CD14-positive monocyte (primary cell): ENCODE data around the gene HBZ. TPM values are rescaled to one million over a fixed set of nuclear protein-coding genes. Genes with fewer than 3 reads are reported as not detected.

Experiments used
- DNase-seq, 3 donors: peaks; one replicate each; pipeline ENCODE4 v3.0.0-alpha.2; 2011 to 2022
- H2AFZ ChIP-seq: 2 replicates; pipeline ENCODE4 v1.6.0; 2012; ENCODE audit warnings: mild to moderate bottlenecking, low read depth, low read length, inconsistent platforms; ENCODE audit not compliant: insufficient read depth, poor library complexity, severe bottlenecking
- H3K27ac ChIP-seq, 2 donors: 1 replicate in 1 of 2; 2 replicates in 1 of 2; pipeline ENCODE4 v1.5.1; 2012 to 2013; ENCODE audit warnings: low read length in 2 of 2, control low read depth in 1 of 2, inconsistent platforms in 1 of 2, low read depth in 1 of 2, mild to moderate bottlenecking in 1 of 2
- H3K27me3 ChIP-seq, 2 donors: one replicate each; pipeline versions ENCODE4 v1.6.0 to v1.6.1; 2011 to 2013; ENCODE audit warnings: low read length in 2 of 2; ENCODE audit not compliant: control insufficient read depth in 2 of 2, insufficient read depth in 2 of 2
- H3K36me3 ChIP-seq, 2 donors: replicated peaks in 1 of 2; 1 replicate in 1 of 2; 2 replicates in 1 of 2; pipeline versions ENCODE4 v1.5.1 to v1.6.1; 2012 to 2013; ENCODE audit warnings: low read length in 2 of 2, control low read depth in 1 of 2, inconsistent platforms in 1 of 2, mild to moderate bottlenecking in 1 of 2; ENCODE audit not compliant: insufficient read depth in 2 of 2, control insufficient read depth in 1 of 2
- H3K4me1 ChIP-seq, 2 donors: 1 replicate in 1 of 2; 2 replicates in 1 of 2; pipeline versions ENCODE4 v1.5.1 to v1.6.1; 2012 to 2013; ENCODE audit warnings: low read length in 2 of 2, control low read depth in 1 of 2, inconsistent platforms in 1 of 2, mild to moderate bottlenecking in 1 of 2, moderate library complexity in 1 of 2; ENCODE audit not compliant: insufficient read depth in 2 of 2, control insufficient read depth in 1 of 2
- H3K4me2 ChIP-seq: replicated peaks from 2 replicates; pipeline ENCODE3; 2012; ENCODE audit warnings: low read length, moderate library complexity, mild to moderate bottlenecking; ENCODE audit not compliant: poor library complexity, severe bottlenecking; ENCODE audit errors: extremely low read depth
- H3K4me3 ChIP-seq, 3 experiments: fragments of 200-600 bp in 1 of 3; sonication (generic) in 1 of 3; replicated peaks in 1 of 3; 1 replicate in 2 of 3; 2 replicates in 1 of 3; pipeline ENCODE4 v1.5.1; 2011 to 2013; ENCODE audit warnings: low read length in 3 of 3, mild to moderate bottlenecking in 3 of 3, control low read depth in 2 of 3, low read depth in 2 of 3, inconsistent platforms in 1 of 3, moderate library complexity in 1 of 3
- H3K79me2 ChIP-seq: 2 replicates; pipeline ENCODE4 v1.6.0; 2012; ENCODE audit warnings: mild to moderate bottlenecking, control low read depth, inconsistent platforms, low read length, moderate library complexity; ENCODE audit not compliant: insufficient read depth
- H3K9ac ChIP-seq: 2 replicates; pipeline ENCODE4 v1.6.0; 2017; ENCODE audit warnings: low read length, mild to moderate bottlenecking; ENCODE audit not compliant: insufficient read depth, poor library complexity, severe bottlenecking
- H3K9me3 ChIP-seq, 2 donors: replicated peaks in 1 of 2; 1 replicate in 1 of 2; 2 replicates in 1 of 2; pipeline versions ENCODE4 v1.5.1 to v1.6.1; 2012 to 2013; ENCODE audit warnings: low read length in 2 of 2, control low read depth in 1 of 2; ENCODE audit not compliant: control insufficient read depth in 1 of 2, insufficient read depth in 1 of 2
- H4K20me1 ChIP-seq: 2 replicates; pipeline ENCODE4 v1.6.0; 2012; ENCODE audit warnings: mild to moderate bottlenecking, low read length, control low read depth, moderate library complexity; ENCODE audit not compliant: insufficient read depth
- H3K27ac Mint-ChIP-seq, 7 donors: one replicate each; pipeline ENCODE4 v1.8.0; 2020; ENCODE audit warnings: mild to moderate bottlenecking in 7 of 7, mixed read lengths in 7 of 7, moderate library complexity in 6 of 7, inconsistent platforms in 2 of 7
- H3K27me3 Mint-ChIP-seq, 3 donors: one replicate each; pipeline ENCODE4 v1.8.0; 2021 to 2022; ENCODE audit warnings: low read depth in 3 of 3, mild to moderate bottlenecking in 3 of 3, mixed read lengths in 3 of 3, moderate library complexity in 3 of 3, inconsistent platforms in 1 of 3
- H3K36me3 Mint-ChIP-seq, 2 donors: one replicate each; pipeline ENCODE4 v1.8.0; 2020; ENCODE audit warnings: mixed read lengths in 2 of 2, inconsistent platforms in 1 of 2, mild to moderate bottlenecking in 1 of 2
- H3K4me1 Mint-ChIP-seq: one replicate; pipeline ENCODE4 v1.8.0; 2020; ENCODE audit warnings: mild to moderate bottlenecking, mixed read lengths
- H3K4me3 Mint-ChIP-seq, 2 donors: one replicate each; pipeline ENCODE4 v1.8.0; 2020; ENCODE audit warnings: mild to moderate bottlenecking in 2 of 2, mixed read lengths in 2 of 2, moderate library complexity in 1 of 2
- H3K9me3 Mint-ChIP-seq, 7 donors: one replicate each; pipeline ENCODE4 v1.8.0; 2020 to 2022; ENCODE audit warnings: mixed read lengths in 7 of 7, mild to moderate bottlenecking in 6 of 7, moderate library complexity in 6 of 7, inconsistent platforms in 2 of 7
- WGBS: methylation state at CpG from one replicate; pipeline ENCODE4 v1.1.5; 2013; ENCODE audit warnings: missing lambda C conversion rate; ENCODE audit not compliant: insufficient coverage; 5-methylcytosine and 5-hydroxymethylcytosine counted together
- intact Hi-C, 2 donors: fragments of 100-400 bp; cut with micrococcal nuclease; formaldehyde crosslinking; loops; one replicate each; pipeline versions ENCODE4 v1.15.0 to v1.15.1; 2023
- polyA plus RNA-seq, 3 donors: library from polyadenylated mRNA; depleted of rRNA in 1 of 3; unstranded in 2 of 3; stranded (reverse) in 1 of 3; fragments of 300-500 nt in 2 of 3; fragments of >200 nt in 1 of 3; fragmentation: Illumina TruSeq in 2 of 3; gene quantifications; 1 replicate in 2 of 3; 2 replicates in 1 of 3; pipeline ENCODE4 v1.2.3, GENCODE V29; 2012 to 2021
- TF ChIP-seq, protein P1 (sequence below): fragments of 200-600 bp; IDR thresholded peaks from one replicate; pipeline ENCODE4 v1.8.0; 2022; ENCODE audit warnings: antibody characterized with exemption, mild to moderate bottlenecking

HBZ gene
- polyA plus RNA-seq, 3 donors: not detected

DNA sequence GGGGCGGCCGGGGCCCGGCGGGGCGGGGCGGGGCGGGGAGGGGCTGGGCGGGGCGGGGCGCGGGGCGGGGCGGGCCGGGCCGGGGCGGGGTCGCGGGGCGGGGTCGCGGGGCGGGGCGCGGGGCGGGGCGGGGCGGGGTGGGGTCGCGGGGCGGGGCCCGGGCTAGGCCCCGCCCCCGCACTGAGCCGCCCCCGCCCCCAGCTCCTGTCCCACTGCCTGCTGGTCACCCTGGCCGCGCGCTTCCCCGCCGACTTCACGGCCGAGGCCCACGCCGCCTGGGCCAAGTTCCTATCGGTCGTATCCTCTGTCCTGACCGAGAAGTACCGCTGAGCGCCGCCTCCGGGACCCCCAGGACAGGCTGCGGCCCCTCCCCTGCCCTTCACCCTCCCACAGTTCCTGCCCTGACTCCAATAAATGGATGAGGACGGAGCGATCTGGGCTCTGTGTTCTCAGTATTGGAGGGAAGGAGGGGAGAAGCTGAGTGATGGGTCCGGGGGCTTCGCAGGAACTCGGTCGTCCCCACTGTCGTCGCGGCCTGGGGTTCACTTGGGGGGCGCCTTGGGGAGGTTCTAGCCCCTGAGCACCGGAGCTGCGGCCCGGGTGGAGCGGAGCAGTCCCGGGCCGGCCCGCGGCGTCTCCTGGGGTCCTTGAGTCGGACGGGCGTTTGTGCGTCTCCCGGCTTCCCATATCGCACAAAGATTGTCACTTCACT is 12.5 kb downstream of the HBZ start:
- peaks cover 33 to 59% of the 10 kb centered on the region in 2 donors for H3K27me3 ChIP-seq
- H3K36me3 ChIP-seq: no peaks in the 10 kb centered on the region
- H3K27ac Mint-ChIP-seq: peak overlapping the region in 1 of 7 donors; percentile 11
- no peaks in the 10 kb centered on the region for H4K20me1 ChIP-seq
- no peaks in the 10 kb centered on the region for H3K79me2 ChIP-seq
- TF ChIP-seq, protein P1, sequence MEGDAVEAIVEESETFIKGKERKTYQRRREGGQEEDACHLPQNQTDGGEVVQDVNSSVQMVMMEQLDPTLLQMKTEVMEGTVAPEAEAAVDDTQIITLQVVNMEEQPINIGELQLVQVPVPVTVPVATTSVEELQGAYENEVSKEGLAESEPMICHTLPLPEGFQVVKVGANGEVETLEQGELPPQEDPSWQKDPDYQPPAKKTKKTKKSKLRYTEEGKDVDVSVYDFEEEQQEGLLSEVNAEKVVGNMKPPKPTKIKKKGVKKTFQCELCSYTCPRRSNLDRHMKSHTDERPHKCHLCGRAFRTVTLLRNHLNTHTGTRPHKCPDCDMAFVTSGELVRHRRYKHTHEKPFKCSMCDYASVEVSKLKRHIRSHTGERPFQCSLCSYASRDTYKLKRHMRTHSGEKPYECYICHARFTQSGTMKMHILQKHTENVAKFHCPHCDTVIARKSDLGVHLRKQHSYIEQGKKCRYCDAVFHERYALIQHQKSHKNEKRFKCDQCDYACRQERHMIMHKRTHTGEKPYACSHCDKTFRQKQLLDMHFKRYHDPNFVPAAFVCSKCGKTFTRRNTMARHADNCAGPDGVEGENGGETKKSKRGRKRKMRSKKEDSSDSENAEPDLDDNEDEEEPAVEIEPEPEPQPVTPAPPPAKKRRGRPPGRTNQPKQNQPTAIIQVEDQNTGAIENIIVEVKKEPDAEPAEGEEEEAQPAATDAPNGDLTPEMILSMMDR: no peak
- H3K9me3 ChIP-seq: peaks cover 0 to 21% of the 10 kb centered on the region in 2 donors
- under 1% methylated on average over 43 of the region's 77 CpGs for WGBS
- no peak for DNase-seq
- H3K9me3 Mint-ChIP-seq: peaks cover 0 to 11% (median 6%) of the 10 kb centered on the region in 7 donors
- H3K4me1 ChIP-seq: peaks cover 8 to 16% of the 10 kb centered on the region in 2 donors
- peak overlapping the region; percentile 58 for H3K4me2 ChIP-seq
- no peaks in the 10 kb centered on the region for H3K36me3 Mint-ChIP-seq
- no peak overlapping the region for H2AFZ ChIP-seq
- H3K9ac ChIP-seq: no peak overlapping the region
- H3K27me3 Mint-ChIP-seq: peaks cover 61 to 78% (median 69%) of the 10 kb centered on the region in 3 donors
- peaks cover 10% of the 10 kb centered on the region for H3K4me1 Mint-ChIP-seq
- H3K4me3 Mint-ChIP-seq: peak overlapping the region; percentile 54 to 71
- no peak overlapping the region for H3K27ac ChIP-seq
- intact Hi-C loops: no loop called here
- peak overlapping the region in 1 of 3 experiments; percentile 51 for H3K4me3 ChIP-seq

DNA sequence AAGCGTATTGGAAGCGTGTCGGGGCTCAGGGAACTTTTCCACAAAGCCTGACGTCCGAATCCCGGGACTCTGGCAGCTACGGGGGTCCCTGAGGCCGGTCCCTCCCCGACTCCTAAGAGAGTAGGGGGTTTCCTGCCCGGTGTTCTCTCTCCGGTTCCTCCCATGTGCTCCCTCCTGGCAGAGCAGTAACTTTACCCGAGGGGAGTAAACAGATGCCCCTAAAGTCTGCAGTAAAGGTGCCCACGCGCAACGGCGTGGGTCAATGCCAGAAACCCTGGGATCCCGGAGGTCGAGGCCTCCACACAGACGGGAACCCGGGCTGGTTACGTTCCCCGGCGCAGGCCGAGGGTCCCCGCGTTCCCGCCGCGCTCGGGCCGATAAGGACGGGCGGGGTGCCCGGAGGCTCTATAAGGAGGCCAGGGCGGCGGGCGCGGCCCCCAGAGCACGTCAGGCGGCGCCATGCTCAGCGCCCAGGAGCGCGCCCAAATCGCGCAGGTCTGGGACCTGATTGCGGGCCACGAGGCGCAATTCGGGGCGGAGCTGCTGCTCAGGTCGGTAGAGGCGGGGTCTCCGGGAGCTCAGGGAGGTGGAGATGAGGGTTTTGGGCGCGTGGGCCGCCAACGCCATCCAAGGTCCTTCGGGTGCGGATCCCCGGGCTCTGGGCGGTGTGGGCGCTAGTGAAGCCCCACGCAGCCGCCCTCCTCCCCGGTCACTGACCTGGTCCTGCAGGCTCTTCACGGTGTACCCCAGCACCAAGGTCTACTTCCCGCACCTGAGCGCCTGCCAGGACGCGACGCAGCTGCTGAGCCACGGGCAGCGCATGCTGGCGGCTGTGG is 13.3 kb downstream of the HBZ start, which contains the start of gene HBM:
Gene HBM (plus strand): TSS at position 440 of the 836 bp plus-strand sequence. CDS start 20 bp downstream, at position 460.
- peak within 1 kb of the TSS in 1 of 7 donors; percentile 11 for H3K27ac Mint-ChIP-seq
- Histone ChIP-seq H3K79me2 (no peaks in the 10 kb centered on the region), H3K4me3 (peak within 1 kb of the TSS in 1 of 3 experiments; percentile 51), H2AFZ (no peak within 1 kb of the TSS), H3K4me1 (peaks cover 8 to 16% of the 10 kb centered on the region in 2 donors), H3K9ac (no peak within 1 kb of the TSS), H3K27ac (no peak within 1 kb of the TSS), H3K27me3 (peaks cover 34 to 65% of the 10 kb centered on the region in 2 donors), H3K4me2 (peak within 1 kb of the TSS; percentile 58), H3K9me3 (peaks cover 0 to 21% of the 10 kb centered on the region in 2 donors), H3K36me3 (no peaks in the 10 kb centered on the region), H4K20me1 (no peaks in the 10 kb centered on the region)
- peak within 1 kb of the TSS; percentile 54 to 79 for H3K4me3 Mint-ChIP-seq
- intact Hi-C loops: no loop called here
- TF ChIP-seq, protein P1: no peak
- peaks cover 10% of the 10 kb centered on the region for H3K4me1 Mint-ChIP-seq
- DNase-seq: no peak
- peaks cover 68 to 84% (median 76%) of the 10 kb centered on the region in 3 donors for H3K27me3 Mint-ChIP-seq
- peaks cover 0 to 11% (median 6%) of the 10 kb centered on the region in 7 donors for H3K9me3 Mint-ChIP-seq
- no peaks in the 10 kb centered on the region for H3K36me3 Mint-ChIP-seq
- WGBS: 3% methylated on average over 75 of the region's 75 CpGs
